HG03108 (cell line): ENCODE measurements around the gene KCNIP3.
"Not testable (repeated sequence)": the region's sequence is repeated elsewhere in the genome, so short reads cannot be mapped to it uniquely, and the experiment has no call there.

Experiments
- ATAC-seq: cut with Tn5 transposase; IDR thresholded peaks from one replicate; pipeline ENCODE4 v1.9.1; 2021; ENCODE audit warnings: moderate library complexity; ENCODE audit not compliant: unreplicated experiment

Gene KCNIP3

GRCh38 chr2:95296880-95297487 lies at the start of gene KCNIP3:
Gene KCNIP3 (plus strand): TSS chr2:95297347. CDS start chr2:95297439, 92 bp downstream.
- ATAC-seq, result no peak

DNA sequence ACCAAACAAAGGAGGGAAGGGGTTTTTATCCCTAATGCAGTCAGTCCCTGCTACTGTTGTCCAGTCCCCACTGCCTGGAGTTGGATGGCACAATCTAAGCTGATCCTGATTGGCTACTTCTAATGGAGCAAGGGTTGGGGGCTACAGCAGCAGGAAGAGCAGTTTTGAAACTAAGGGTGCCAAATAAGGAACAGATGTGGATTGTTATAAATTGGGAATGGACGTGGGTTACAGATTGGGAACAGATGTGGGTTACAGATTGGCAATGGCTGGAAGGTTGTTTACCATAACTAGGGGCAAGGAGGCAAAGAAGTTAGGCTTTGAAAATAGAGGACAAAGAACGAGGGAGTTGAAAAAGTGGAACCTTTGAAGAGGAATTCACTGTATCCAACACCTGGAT lies 38.9 kb upstream of the KCNIP3 start:
- no peak for ATAC-seq

- no peak for ATAC-seq
These were observed 36.8 kb upstream of the KCNIP3 start for GRCh38 chr2:95260028-95261023.

DNA sequence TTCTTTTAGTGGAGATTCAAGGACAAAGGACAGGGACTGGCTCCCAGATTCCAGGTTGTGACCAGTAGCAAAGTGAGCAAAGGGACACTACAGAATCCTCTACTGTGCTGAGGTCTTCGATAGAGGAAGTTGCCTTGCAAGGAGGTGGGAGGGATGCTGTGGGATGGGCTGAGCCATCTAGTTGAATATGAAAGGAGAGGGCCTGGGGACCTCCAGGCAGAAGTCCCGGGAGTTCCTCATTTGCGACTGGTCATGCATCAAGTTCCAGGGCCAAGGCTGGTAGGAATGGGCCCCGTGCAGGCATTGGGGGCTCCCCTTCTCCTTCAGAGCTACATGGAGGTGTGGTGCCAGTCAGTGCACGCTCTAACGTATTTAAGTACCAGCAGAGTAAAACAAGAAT lies 35.5 kb upstream of the KCNIP3 start:
- no peak for ATAC-seq

DNA sequence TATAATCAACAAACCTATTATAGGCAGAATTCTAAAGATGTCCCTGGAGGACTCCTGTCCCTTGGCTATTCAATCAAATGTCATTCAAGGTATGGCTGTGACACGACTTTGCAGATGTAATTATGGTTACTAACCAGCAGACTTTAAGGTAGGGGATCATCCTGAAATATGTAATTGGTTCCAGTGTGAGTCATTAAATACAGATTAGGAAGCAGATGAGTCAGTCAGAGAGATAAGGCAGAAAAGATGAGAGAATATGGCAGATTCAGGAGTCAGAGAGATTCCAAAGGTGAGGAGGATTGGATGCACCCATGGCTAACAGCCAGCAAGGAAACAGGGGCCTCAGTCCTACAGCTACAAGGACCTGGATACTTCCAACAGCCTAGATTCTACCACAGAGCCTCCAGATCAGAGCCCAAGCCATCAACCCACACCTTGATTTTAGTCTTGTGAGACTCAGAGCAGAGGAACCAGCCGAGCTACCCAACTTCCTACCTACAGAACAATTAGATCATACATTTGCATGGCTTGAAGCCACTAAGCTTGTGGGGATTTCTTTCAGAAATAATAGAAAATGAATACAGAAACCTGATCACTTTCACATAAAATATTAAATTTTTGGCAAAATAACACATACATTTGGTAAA lies 34.1 kb upstream of the KCNIP3 start:
- no peak for ATAC-seq

- ATAC-seq, result no peak
These were observed 32.5 kb upstream of the KCNIP3 start for GRCh38 chr2:95264624-95265023.

GRCh38 chr2:95265182-95265581 lies 32.0 kb upstream of the KCNIP3 start:
- ATAC-seq, result no peak

DNA sequence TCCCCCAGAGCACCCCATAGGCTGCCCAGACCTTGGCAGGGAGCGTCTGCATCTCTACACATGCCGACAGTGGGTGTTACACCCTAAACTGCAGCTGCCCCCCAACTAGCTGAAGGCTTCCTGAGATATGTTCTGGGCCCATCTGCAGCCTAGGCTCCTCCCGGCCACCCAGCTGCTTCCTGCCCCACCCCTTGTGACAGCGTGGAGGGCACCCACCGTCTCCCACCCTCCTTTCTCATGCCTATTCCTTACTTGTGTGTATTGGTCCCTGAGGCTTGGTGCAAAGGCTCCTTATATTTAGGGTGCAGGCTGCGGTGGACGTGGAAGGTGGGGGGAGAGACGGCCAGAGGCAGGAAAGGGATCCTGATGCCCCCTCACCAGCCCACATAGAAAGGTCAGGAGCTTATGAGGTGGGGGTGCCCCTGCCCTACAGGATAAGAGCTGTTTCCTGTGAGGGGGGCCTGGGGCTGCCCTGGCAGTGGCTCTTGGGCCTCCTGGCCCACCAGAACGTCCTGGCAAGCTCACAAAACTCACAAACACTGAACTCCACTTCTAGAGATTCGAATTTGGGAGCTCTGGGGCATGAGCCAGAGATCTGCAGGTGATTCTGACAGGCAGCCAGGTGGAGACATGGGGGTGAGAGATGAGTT lies 30.2 kb upstream of the KCNIP3 start:
- ATAC-seq, result no peak

- ATAC-seq, result no peak
These were observed 29.5 kb upstream of the KCNIP3 start for GRCh38 chr2:95267458-95268210.

DNA sequence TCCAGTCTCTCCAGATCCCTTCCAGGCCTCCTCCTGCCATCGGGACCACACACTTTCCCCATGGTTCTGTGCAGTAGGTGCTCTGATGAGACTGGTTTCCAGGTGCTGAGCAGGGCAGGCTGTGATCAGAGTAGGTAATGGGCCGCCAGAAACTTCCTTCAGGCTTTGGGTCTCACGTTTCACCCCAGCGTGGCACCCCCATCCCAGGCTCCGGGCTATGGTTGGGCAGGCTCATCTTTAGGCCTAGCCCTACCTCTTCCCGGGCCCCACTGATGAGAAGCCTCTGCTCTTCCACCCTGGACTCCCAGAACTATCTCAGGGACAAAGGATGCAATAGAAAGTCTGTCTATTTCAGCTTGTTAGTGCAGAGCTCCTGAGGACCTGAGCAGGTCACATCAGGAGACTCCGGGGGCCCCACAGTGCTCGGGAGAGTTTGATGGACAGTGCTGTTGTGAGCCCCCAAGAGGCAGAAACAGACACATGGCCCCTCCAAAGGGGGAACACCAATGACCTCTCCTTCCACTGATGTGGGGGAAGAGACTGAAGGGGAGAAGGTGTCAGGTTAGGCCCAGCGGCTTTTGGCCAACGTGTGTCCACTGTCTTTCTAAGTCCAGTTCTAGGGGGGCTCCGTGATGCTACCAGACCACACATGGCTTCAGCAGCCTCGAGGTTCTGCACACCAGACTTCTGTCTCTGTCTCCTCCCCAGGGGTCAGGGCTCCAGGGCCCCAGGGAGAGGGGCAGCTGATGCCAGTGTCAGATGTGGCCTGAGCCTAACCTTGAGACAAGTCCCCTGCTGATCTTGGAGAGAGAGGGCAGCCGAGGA lies 28.7 kb upstream of the KCNIP3 start:
- no peak for ATAC-seq

DNA sequence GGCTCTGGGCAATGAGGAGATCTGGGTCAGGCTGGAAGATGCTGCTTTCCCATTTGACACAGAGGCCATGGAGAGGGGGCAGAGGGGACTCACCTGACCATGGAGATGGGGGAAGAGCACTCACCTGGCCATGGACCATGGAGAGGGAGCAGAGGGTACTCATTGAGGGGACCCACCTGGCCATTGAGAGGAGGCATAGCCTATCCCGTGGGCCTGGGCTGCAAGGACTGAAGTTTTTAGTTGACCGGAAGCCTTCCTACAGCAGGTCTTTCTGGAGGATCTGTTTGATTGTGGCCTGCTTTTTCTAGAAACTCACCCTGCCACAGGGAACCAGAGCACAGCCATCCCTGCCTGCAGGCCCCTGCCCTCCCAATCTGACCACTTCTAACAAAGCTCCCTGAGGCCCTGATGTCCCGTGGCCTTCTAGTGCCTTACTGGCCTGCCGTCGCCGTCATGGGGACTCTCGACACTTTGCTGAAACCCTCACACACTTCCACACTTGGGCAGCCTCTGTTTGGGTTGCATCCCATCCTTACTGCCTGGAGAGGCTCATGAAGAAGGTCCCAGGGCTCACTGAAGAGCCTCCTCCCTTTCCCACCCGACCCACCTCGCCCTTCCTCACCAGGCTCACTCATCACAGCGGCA lies 28.0 kb upstream of the KCNIP3 start:
- no peak for ATAC-seq

DNA sequence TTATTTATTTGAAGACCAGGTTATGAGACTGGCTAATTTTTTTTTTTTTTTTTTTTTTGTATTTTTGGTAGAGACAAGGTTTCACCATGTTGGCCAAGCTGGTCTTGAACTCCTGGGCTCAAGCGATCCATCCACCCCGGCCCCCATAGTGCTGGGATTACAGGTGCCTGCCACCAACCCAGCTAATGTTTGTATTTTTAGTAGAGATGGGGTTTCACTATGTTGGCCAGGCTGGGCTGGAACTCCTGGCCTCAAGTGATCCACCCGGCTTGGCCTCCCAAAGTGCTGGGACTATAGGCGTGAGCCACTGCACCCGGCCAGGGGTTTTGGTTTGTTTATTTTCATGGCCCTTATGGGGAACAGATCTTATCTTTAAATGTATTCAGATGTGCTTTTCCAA lies 27.4 kb upstream of the KCNIP3 start:
- ATAC-seq, result not testable (repeated sequence)

DNA sequence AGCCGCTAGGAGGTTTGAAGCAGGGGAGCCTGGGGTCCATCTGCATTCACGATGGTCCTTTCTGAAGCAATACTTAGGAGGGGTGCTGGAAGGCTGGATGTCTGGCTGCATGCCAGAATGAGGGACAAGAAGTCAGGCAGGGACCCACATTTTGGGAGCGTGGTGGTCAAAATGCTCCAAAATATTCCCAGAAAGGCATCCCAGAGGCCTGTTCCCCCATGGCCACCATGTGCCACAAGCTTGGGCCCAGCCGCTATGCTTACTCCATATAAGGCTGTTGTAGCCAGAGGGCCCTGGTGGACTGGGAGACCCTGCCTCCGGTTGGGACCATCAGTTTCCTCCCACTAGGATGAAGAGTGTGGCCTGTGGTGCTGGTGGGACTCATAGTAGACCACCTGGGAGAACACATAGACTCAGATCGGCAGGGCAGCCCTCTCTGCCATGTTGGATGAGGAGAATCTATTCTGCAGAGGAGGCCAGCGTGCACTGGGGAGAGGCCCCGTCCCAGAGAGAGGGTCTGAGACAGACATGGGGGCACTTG lies 26.5 kb upstream of the KCNIP3 start:
- ATAC-seq, result no peak

GRCh38 chr2:95271381-95271971 lies 25.7 kb upstream of the KCNIP3 start:
- no peak for ATAC-seq

DNA sequence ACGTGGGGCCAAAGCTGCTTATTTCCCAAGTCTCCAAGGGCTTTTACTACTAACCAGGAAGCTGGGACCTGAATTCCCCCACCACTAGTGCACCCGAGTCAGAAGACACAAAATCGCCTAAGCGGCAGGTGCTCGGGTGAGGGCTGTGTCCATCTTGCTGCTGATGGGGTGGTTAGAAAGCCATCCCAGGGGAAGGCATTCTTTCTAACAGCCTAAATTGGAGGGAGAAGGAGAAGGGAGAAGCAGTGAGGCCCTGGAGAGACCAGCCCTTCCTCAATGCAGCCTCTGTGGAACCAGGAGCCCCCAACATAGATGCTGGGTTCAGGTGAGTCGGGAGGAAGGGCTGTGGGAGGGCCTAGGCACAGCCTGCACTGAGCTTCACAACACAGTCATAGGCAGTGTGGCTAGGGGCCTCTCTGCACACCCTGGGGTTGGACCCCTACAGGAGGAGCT lies 24.8 kb upstream of the KCNIP3 start:
- no peak for ATAC-seq

DNA sequence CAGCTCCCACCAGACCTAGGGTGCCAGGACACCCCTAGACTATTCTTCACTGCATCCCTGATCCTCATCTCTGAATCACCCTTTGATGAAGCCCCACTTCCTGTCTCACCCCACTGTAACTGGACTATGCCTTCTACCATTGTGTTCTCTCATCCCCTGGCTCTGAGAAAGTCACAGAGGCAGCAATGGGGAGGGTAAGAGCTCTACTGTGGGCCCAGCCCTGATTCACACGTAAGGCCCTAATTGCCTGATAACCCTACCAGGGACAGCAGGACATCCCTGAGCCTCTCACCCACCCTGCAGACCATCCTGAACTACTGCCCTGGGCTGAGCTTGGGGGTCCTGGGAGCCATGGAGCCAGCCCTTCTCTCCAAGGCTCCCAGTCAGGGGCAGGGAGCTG lies 24.4 kb upstream of the KCNIP3 start:
- ATAC-seq, result no peak

- no peak for ATAC-seq
These were observed 23.4 kb upstream of the KCNIP3 start for GRCh38 chr2:95273566-95274290.
